Ishikawa (cell line): Measurements from ENCODE around the gene NACC2.

Experiments
- CEBPB ChIP-seq: IDR thresholded peaks from 2 replicates; pipeline ENCODE4 v1.6.1; 2012
- CREB1 ChIP-seq: IDR thresholded peaks from 2 replicates; pipeline ENCODE4 v1.6.1; 2012; ENCODE audit warnings: low read depth
- EGR1 ChIP-seq: IDR thresholded peaks from 2 replicates; pipeline ENCODE4 v1.6.1; 2012
- EP300 ChIP-seq: IDR thresholded peaks from 2 replicates; pipeline ENCODE4 v1.6.1; 2012; ENCODE audit warnings: borderline replicate concordance
- FOXM1 ChIP-seq: IDR thresholded peaks from 2 replicates; pipeline ENCODE4 v1.6.1; 2012; ENCODE audit warnings: low read depth, borderline replicate concordance
- RAD21 ChIP-seq: IDR thresholded peaks from 2 replicates; pipeline ENCODE4 v1.6.1; 2012; ENCODE audit warnings: low read depth
- TAF1 ChIP-seq: IDR thresholded peaks from 2 replicates; pipeline ENCODE4 v1.6.1; 2012; ENCODE audit warnings: low read depth, mild to moderate bottlenecking
- TCF12 ChIP-seq: IDR thresholded peaks from 2 replicates; pipeline ENCODE4 v1.6.1; 2012; ENCODE audit warnings: low read depth
- TEAD4 ChIP-seq: IDR thresholded peaks from 2 replicates; pipeline ENCODE4 v1.6.1; 2012
- YY1 ChIP-seq: IDR thresholded peaks from 2 replicates; pipeline ENCODE4 v1.6.1; 2012; ENCODE audit warnings: low read depth
- ZBTB7A ChIP-seq: IDR thresholded peaks from 2 replicates; pipeline ENCODE4 v1.6.1; 2012; ENCODE audit warnings: low read depth
- TF ChIP-seq, protein P1 (sequence below): IDR thresholded peaks from 2 replicates; pipeline ENCODE4 v1.6.1; 2012
- TF ChIP-seq, protein P2 (sequence below): IDR thresholded peaks from 2 replicates; pipeline ENCODE4 v1.6.1; 2012
- TF ChIP-seq, protein P3 (sequence below): IDR thresholded peaks from 2 replicates; pipeline ENCODE4 v1.6.1; 2012; ENCODE audit warnings: low read depth, mild to moderate bottlenecking

DNA sequence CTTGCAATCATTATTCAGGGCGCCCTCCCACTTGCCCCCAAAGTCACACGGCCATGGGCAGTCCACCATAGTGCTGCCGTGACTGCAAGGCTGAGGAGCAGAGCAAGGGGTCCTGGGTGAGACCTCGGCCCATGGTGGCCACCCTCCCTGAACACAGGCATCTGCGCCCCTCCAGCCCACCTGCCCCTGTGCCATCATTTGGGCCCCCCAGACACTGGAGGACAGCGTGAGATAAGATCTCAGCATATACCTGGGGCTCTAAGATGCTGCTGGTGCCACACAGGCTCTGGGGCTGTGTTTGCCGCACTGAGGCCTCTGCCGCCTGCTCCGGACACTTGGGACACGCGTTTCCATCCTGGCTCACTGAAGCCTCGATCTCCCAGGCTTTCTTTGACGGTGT, 20.1 kb upstream of the NACC2 start:
- no peak for TF ChIP-seq TEAD4
- TF ChIP-seq, protein P1, sequence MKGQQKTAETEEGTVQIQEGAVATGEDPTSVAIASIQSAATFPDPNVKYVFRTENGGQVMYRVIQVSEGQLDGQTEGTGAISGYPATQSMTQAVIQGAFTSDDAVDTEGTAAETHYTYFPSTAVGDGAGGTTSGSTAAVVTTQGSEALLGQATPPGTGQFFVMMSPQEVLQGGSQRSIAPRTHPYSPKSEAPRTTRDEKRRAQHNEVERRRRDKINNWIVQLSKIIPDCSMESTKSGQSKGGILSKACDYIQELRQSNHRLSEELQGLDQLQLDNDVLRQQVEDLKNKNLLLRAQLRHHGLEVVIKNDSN: no peak
- no peak for TF ChIP-seq EP300
- TF ChIP-seq RAD21: no peak
- no peak for TF ChIP-seq TAF1
- no peak for TF ChIP-seq FOXM1
- TF ChIP-seq, protein P2, sequence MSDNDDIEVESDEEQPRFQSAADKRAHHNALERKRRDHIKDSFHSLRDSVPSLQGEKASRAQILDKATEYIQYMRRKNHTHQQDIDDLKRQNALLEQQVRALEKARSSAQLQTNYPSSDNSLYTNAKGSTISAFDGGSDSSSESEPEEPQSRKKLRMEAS: no peak
- TF ChIP-seq ZBTB7A: no peak
- no peak for TF ChIP-seq YY1
- TF ChIP-seq, protein P3, sequence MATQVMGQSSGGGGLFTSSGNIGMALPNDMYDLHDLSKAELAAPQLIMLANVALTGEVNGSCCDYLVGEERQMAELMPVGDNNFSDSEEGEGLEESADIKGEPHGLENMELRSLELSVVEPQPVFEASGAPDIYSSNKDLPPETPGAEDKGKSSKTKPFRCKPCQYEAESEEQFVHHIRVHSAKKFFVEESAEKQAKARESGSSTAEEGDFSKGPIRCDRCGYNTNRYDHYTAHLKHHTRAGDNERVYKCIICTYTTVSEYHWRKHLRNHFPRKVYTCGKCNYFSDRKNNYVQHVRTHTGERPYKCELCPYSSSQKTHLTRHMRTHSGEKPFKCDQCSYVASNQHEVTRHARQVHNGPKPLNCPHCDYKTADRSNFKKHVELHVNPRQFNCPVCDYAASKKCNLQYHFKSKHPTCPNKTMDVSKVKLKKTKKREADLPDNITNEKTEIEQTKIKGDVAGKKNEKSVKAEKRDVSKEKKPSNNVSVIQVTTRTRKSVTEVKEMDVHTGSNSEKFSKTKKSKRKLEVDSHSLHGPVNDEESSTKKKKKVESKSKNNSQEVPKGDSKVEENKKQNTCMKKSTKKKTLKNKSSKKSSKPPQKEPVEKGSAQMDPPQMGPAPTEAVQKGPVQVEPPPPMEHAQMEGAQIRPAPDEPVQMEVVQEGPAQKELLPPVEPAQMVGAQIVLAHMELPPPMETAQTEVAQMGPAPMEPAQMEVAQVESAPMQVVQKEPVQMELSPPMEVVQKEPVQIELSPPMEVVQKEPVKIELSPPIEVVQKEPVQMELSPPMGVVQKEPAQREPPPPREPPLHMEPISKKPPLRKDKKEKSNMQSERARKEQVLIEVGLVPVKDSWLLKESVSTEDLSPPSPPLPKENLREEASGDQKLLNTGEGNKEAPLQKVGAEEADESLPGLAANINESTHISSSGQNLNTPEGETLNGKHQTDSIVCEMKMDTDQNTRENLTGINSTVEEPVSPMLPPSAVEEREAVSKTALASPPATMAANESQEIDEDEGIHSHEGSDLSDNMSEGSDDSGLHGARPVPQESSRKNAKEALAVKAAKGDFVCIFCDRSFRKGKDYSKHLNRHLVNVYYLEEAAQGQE: no peak
- no peak for TF ChIP-seq CREB1
- TF ChIP-seq CEBPB: no peak
- no peak for TF ChIP-seq TCF12
- no peak for TF ChIP-seq EGR1
